H9 (cell line): ENCODE measurements around the gene FAF1. TPM values are rescaled to one million over a fixed set of nuclear protein-coding genes. Genes with fewer than 3 reads are reported as not detected.

Experiments used
- DNase-seq: peaks from one replicate; pipeline ENCODE4 v3.0.0-alpha.2; 2017
- H2AFZ ChIP-seq: one replicate; pipeline ENCODE4 v1.6.1; 2013; ENCODE audit warnings: mild to moderate bottlenecking, low read length, control low read depth, moderate library complexity
- H2AK5ac ChIP-seq: 2 replicates; pipeline ENCODE4 v1.6.1; 2013; ENCODE audit warnings: low read length, control low read depth, mixed read lengths; ENCODE audit not compliant: insufficient read length
- H2BK120ac ChIP-seq: one replicate; pipeline ENCODE4 v1.6.1; 2013; ENCODE audit warnings: low read depth, mild to moderate bottlenecking, low read length, control low read depth, inconsistent platforms; ENCODE audit not compliant: poor library complexity, severe bottlenecking
- H2BK12ac ChIP-seq: 2 replicates; pipeline ENCODE4 v1.6.1; 2013; ENCODE audit warnings: low read length, control low read depth, mixed read lengths, low read depth; ENCODE audit not compliant: insufficient read length
- H2BK15ac ChIP-seq: 2 replicates; pipeline ENCODE4 v1.6.1; 2013; ENCODE audit warnings: low read depth, low read length, control low read depth
- H2BK20ac ChIP-seq: one replicate; pipeline ENCODE4 v1.6.1; 2013; ENCODE audit warnings: low read depth, mild to moderate bottlenecking, low read length, control low read depth, inconsistent platforms; ENCODE audit not compliant: poor library complexity, severe bottlenecking
- H2BK5ac ChIP-seq: 2 replicates; pipeline ENCODE4 v1.6.1; 2013; ENCODE audit warnings: low read length, control low read depth, mixed read lengths; ENCODE audit not compliant: insufficient read length
- H3K14ac ChIP-seq: 2 replicates; pipeline ENCODE4 v1.6.1; 2013; ENCODE audit warnings: low read length, control low read depth; ENCODE audit not compliant: insufficient read depth
- H3K18ac ChIP-seq: 2 replicates; pipeline ENCODE4 v1.6.1; 2013; ENCODE audit warnings: low read depth, mild to moderate bottlenecking, mixed read lengths, low read length, control low read depth; ENCODE audit not compliant: insufficient read length
- H3K23ac ChIP-seq: 2 replicates; pipeline ENCODE4 v1.6.1; 2013; ENCODE audit warnings: low read length, control low read depth, mixed read lengths, low read depth; ENCODE audit not compliant: insufficient read length
- H3K23me2 ChIP-seq: 2 replicates; pipeline ENCODE4 v1.6.1; 2013; ENCODE audit warnings: low read depth, mild to moderate bottlenecking, mixed read lengths, low read length, control low read depth; ENCODE audit not compliant: insufficient read length, poor library complexity, severe bottlenecking
- H3K27ac ChIP-seq: 2 replicates; pipeline ENCODE4 v1.5.1; 2013; ENCODE audit warnings: low read length, control low read depth, mixed read lengths, low read depth; ENCODE audit not compliant: insufficient read length
- H3K27me3 ChIP-seq: 2 replicates; pipeline ENCODE4 v1.6.1; 2013; ENCODE audit warnings: low read length, control low read depth, inconsistent platforms; ENCODE audit not compliant: insufficient read depth
- H3K4ac ChIP-seq: 2 replicates; pipeline ENCODE4 v1.6.1; 2013; ENCODE audit warnings: low read depth, mild to moderate bottlenecking, control low read depth, inconsistent platforms, low read length, moderate library complexity
- H3K4me1 ChIP-seq: 2 replicates; pipeline ENCODE4 v1.6.1; 2013; ENCODE audit warnings: low read length, control low read depth, inconsistent platforms; ENCODE audit not compliant: insufficient read depth
- H3K4me2 ChIP-seq: 2 replicates; pipeline ENCODE4 v1.6.1; 2013; ENCODE audit warnings: low read length, control low read depth, mixed read lengths; ENCODE audit not compliant: insufficient read length, insufficient read depth
- H3K56ac ChIP-seq: 2 replicates; pipeline ENCODE4 v1.6.1; 2013; ENCODE audit warnings: low read depth, mild to moderate bottlenecking, mixed read lengths, low read length, control low read depth; ENCODE audit not compliant: insufficient read length
- H3K79me1 ChIP-seq: 2 replicates; pipeline ENCODE4 v1.6.1; 2013; ENCODE audit warnings: low read depth, mild to moderate bottlenecking, moderate library complexity, low read length, control low read depth, inconsistent platforms; ENCODE audit not compliant: insufficient read depth, poor library complexity, severe bottlenecking
- H3K79me2 ChIP-seq: 2 replicates; pipeline ENCODE4 v1.6.1; 2013; ENCODE audit warnings: low read length, control low read depth, inconsistent platforms; ENCODE audit not compliant: insufficient read depth
- H3K9ac ChIP-seq: 2 replicates; pipeline ENCODE4 v1.6.1; 2013; ENCODE audit warnings: low read length, control low read depth, mixed read lengths; ENCODE audit not compliant: insufficient read length; ENCODE audit errors: extremely low read depth
- H3K9me3 ChIP-seq: one replicate; pipeline ENCODE4 v1.6.1; 2013; ENCODE audit warnings: low read depth, low read length, inconsistent platforms; ENCODE audit not compliant: control insufficient read depth
- H3T11ph ChIP-seq: one replicate; pipeline ENCODE4 v1.6.1; 2013; ENCODE audit warnings: mild to moderate bottlenecking, low read length, control low read depth, inconsistent platforms
- H4K20me1 ChIP-seq: one replicate; pipeline ENCODE4 v1.6.1; 2013; ENCODE audit not compliant: control insufficient read depth, insufficient read length, insufficient read depth
- H4K5ac ChIP-seq: 2 replicates; pipeline ENCODE4 v1.6.1; 2013; ENCODE audit warnings: low read depth, mild to moderate bottlenecking, mixed read lengths, low read length, control low read depth; ENCODE audit not compliant: insufficient read length
- H4K8ac ChIP-seq: replicated peaks from 2 replicates; pipeline ENCODE4 v1.6.1; 2013; ENCODE audit warnings: low read length, control low read depth, mixed read lengths, low read depth; ENCODE audit not compliant: insufficient read length
- H4K91ac ChIP-seq: 2 replicates; pipeline ENCODE4 v1.6.1; 2013; ENCODE audit warnings: low read depth, mild to moderate bottlenecking, moderate library complexity, mixed read lengths, low read length, control low read depth; ENCODE audit not compliant: insufficient read length
- H3K27ac Mint-ChIP-seq, 3 experiments: 2 replicates in 2 of 3; 3 replicates in 1 of 3; pipeline ENCODE4 v1.8.0; 2020 to 2021; ENCODE audit warnings: mixed read lengths in 3 of 3, mild to moderate bottlenecking in 1 of 3, moderate library complexity in 1 of 3
- H3K27me3 Mint-ChIP-seq: 2 replicates; pipeline ENCODE4 v1.8.0; 2021; ENCODE audit warnings: low read depth, mild to moderate bottlenecking, moderate library complexity, mixed read lengths
- H3K36me3 Mint-ChIP-seq, 3 experiments: 2 replicates in 2 of 3; 3 replicates in 1 of 3; pipeline ENCODE4 v1.8.0; 2020 to 2021; ENCODE audit warnings: low read depth in 3 of 3, mixed read lengths in 3 of 3; ENCODE audit not compliant: insufficient read depth in 1 of 3
- H3K4me1 Mint-ChIP-seq, 2 experiments: 2 replicates each; pipeline ENCODE4 v1.8.0; 2020; ENCODE audit warnings: mixed read lengths in 2 of 2
- H3K4me3 Mint-ChIP-seq, 2 experiments: 2 replicates in 1 of 2; 3 replicates in 1 of 2; pipeline ENCODE4 v1.8.0; 2020 to 2021; ENCODE audit warnings: mild to moderate bottlenecking in 2 of 2, mixed read lengths in 2 of 2, moderate library complexity in 1 of 2
- H3K9me3 Mint-ChIP-seq, 2 experiments: 2 replicates in 1 of 2; 3 replicates in 1 of 2; pipeline ENCODE4 v1.8.0; 2020; ENCODE audit warnings: mild to moderate bottlenecking in 2 of 2, mixed read lengths in 2 of 2, moderate library complexity in 1 of 2
- WGBS: extraction: QIAGEN DNeasy Blood & Tissue Kit; methylation state at CpG from one replicate; pipeline ENCODE4 v1.1.7; 2013; ENCODE audit warnings: missing lambda C conversion rate, low lambda C conversion rate, mixed read lengths; ENCODE audit not compliant: insufficient read length; ENCODE audit errors: extremely low coverage; 5-methylcytosine and 5-hydroxymethylcytosine counted together
- total RNA-seq: library from RNA; stranded (reverse); gene quantifications from 2 replicates; pipeline ENCODE4 v1.2.1, GENCODE V29; 2021
- TF ChIP-seq, protein P1 (sequence below): fragments of 200-600 bp; sonication (generic); conservative IDR thresholded peaks from 3 replicates; pipeline ENCODE4 v1.8.0; 2021; ENCODE audit warnings: antibody characterized with exemption, mild to moderate bottlenecking

FAF1 gene
- total RNA-seq, 1 experiment from 2014 or later, result 60.8 TPM

DNA sequence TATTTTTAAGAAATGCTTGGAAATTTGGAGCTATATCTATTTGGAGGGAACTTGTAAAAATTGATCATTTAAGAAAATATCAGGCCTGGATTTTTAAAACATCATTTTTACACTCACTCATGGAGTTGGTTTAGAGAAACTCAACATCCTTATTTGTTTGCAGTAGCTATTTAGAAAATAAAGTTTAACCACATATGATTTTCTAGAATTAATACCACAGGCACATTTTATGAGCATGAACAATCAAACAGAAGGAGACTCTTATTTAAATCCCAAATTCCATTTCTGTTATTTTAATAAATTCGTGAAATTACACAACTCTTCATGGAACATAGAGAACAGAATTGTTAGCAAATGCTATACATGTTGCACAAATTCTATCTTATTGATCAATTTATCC lies 13.2 kb upstream of the FAF1 start:
- Histone ChIP-seq H3T11ph (no peak overlapping the region), H3K14ac (no peak overlapping the region), H3K23ac (no peak overlapping the region), H4K5ac (no peak overlapping the region), H4K91ac (no peak overlapping the region), H2BK120ac (no peak overlapping the region), H3K56ac (no peak overlapping the region), H2AFZ (no peak overlapping the region), H2BK5ac (no peak overlapping the region), H3K4me2 (no peak overlapping the region), H2BK15ac (no peak overlapping the region), H2AK5ac (no peak overlapping the region), H3K4ac (no peak overlapping the region), H3K9me3 (no peaks in the 10 kb centered on the region), H2BK12ac (no peak overlapping the region), H3K27ac (no peak overlapping the region), H3K79me1 (no peaks in the 10 kb centered on the region), H3K23me2 (peaks cover 18% of the 10 kb centered on the region), H2BK20ac (no peak overlapping the region), H3K9ac (no peak overlapping the region), H4K8ac (no peak overlapping the region), H3K79me2 (no peaks in the 10 kb centered on the region), H3K18ac (no peak overlapping the region), H4K20me1 (no peaks in the 10 kb centered on the region), H3K27me3 (peaks cover 65% of the 10 kb centered on the region), H3K4me1 (0 out of 2 replicates have a peak, but pooled peaks cover 2% of the 10 kb centered on the region)
- H3K4me3 Mint-ChIP-seq, result no peak overlapping the region
- no peak overlapping the region for H3K27ac Mint-ChIP-seq
- WGBS, result no CpG with 5 or more reads among the region's 1 CpG
- no peaks in the 10 kb centered on the region; a peak in 1 of 7 replicates for H3K36me3 Mint-ChIP-seq
- peaks cover 95% of the 10 kb centered on the region for H3K27me3 Mint-ChIP-seq
- no peak for DNase-seq
- peaks cover 22 to 37% of the 10 kb centered on the region in 2 experiments for H3K4me1 Mint-ChIP-seq
- TF ChIP-seq, protein P1, sequence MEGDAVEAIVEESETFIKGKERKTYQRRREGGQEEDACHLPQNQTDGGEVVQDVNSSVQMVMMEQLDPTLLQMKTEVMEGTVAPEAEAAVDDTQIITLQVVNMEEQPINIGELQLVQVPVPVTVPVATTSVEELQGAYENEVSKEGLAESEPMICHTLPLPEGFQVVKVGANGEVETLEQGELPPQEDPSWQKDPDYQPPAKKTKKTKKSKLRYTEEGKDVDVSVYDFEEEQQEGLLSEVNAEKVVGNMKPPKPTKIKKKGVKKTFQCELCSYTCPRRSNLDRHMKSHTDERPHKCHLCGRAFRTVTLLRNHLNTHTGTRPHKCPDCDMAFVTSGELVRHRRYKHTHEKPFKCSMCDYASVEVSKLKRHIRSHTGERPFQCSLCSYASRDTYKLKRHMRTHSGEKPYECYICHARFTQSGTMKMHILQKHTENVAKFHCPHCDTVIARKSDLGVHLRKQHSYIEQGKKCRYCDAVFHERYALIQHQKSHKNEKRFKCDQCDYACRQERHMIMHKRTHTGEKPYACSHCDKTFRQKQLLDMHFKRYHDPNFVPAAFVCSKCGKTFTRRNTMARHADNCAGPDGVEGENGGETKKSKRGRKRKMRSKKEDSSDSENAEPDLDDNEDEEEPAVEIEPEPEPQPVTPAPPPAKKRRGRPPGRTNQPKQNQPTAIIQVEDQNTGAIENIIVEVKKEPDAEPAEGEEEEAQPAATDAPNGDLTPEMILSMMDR, result no peak
- peaks cover 3% of the 10 kb centered on the region in 2 experiments; a peak in 2 of 5 replicates for H3K9me3 Mint-ChIP-seq
